Common myeloid progenitor, CD34-positive (primary cell): ENCODE results near the gene EXOC6B.

Source experiments
- CTCF ChIA-PET: fragments of 350-600 bp; sonication (Branson Sonifier 250); formaldehyde crosslinking; loops from one replicate; lab custom pipeline; 2021; ENCODE audit warnings: antibody characterized with exemption; lab: Charles Lee
- POLR2A ChIA-PET: fragments of 350-600 bp; sonication (Branson Sonifier 250); formaldehyde crosslinking; loops from one replicate; lab custom pipeline; 2021; ENCODE audit warnings: antibody characterized with exemption; lab: Charles Lee
- DNase-seq, 3 donors: peaks; one replicate each; pipeline versions ENCODE4 v3.0.0 to v3.0.0-alpha.2; 2013
- H3K27ac ChIP-seq, 2 experiments: 1 replicate in 1 of 2; 2 replicates in 1 of 2; pipeline ENCODE4 v1.7.0; 2013; ENCODE audit warnings: inconsistent platforms in 2 of 2, low read length in 2 of 2, mild to moderate bottlenecking in 2 of 2, low read depth in 1 of 2, moderate library complexity in 1 of 2; ENCODE audit not compliant: severe bottlenecking in 2 of 2, insufficient read depth in 1 of 2, poor library complexity in 1 of 2
- H3K27me3 ChIP-seq, 5 experiments: replicated peaks in 2 of 5; 1 replicate in 3 of 5; 2 replicates in 2 of 5; pipeline versions ENCODE4 v1.6.1 to v1.7.0; 2013; ENCODE audit warnings: low read length in 4 of 5, mild to moderate bottlenecking in 2 of 5, moderate library complexity in 2 of 5, inconsistent platforms in 1 of 5; ENCODE audit not compliant: insufficient read depth in 5 of 5, control insufficient read depth in 4 of 5
- H3K36me3 ChIP-seq, 4 experiments: 1 replicate in 2 of 4; 2 replicates in 2 of 4; pipeline versions ENCODE4 v1.6.1 to v1.7.0; 2013; ENCODE audit warnings: low read length in 3 of 4, control low read depth in 1 of 4, mild to moderate bottlenecking in 1 of 4; ENCODE audit not compliant: control insufficient read depth in 4 of 4, insufficient read depth in 4 of 4
- H3K4me1 ChIP-seq, 4 experiments: 1 replicate in 3 of 4; 2 replicates in 1 of 4; pipeline versions ENCODE4 v1.6.1 to v1.7.1; 2013; ENCODE audit warnings: low read length in 3 of 4, mild to moderate bottlenecking in 3 of 4, control low read depth in 1 of 4, inconsistent platforms in 1 of 4, moderate library complexity in 1 of 4; ENCODE audit not compliant: control insufficient read depth in 4 of 4, insufficient read depth in 4 of 4; ENCODE audit errors: control extremely low read depth in 1 of 4
- H3K4me3 ChIP-seq, 7 experiments: 1 replicate in 4 of 7; 2 replicates in 3 of 7; pipeline versions ENCODE4 v1.5.1 to v1.7.0; 2013; ENCODE audit warnings: mild to moderate bottlenecking in 7 of 7, low read length in 6 of 7, moderate library complexity in 6 of 7, inconsistent platforms in 2 of 7, low read depth in 2 of 7, control low read depth in 1 of 7; ENCODE audit not compliant: insufficient read depth in 4 of 7, control insufficient read depth in 1 of 7; ENCODE audit errors: extremely low read depth in 1 of 7
- H3K9me3 ChIP-seq, 5 experiments: 1 replicate in 4 of 5; 2 replicates in 1 of 5; pipeline versions ENCODE4 v1.6.1 to v1.7.1; 2013; ENCODE audit warnings: low read length in 4 of 5, mild to moderate bottlenecking in 2 of 5, inconsistent platforms in 1 of 5, low read depth in 1 of 5, moderate library complexity in 1 of 5; ENCODE audit not compliant: control insufficient read depth in 4 of 5, insufficient read depth in 2 of 5; ENCODE audit errors: control extremely low read depth in 1 of 5
- WGBS: methylation state at CpG from one replicate; pipeline ENCODE4 v1.1.5; 2013; ENCODE audit not compliant: insufficient coverage; 5-methylcytosine and 5-hydroxymethylcytosine counted together

EXOC6B gene

GRCh38 chr2:72367530-72368225, 458.2 kb downstream of the EXOC6B start:
- POLR2A ChIA-PET: no interaction called here
- CTCF ChIA-PET: no interaction called here
- H3K4me1 ChIP-seq: no peaks in the 10 kb centered on the region
- WGBS: 94% methylated on average over 3 of the region's 5 CpGs
- no peak overlapping the region for H3K27ac ChIP-seq
- DNase-seq: no peak
- H3K36me3 ChIP-seq: no peaks in the 10 kb centered on the region
- no peaks in the 10 kb centered on the region for H3K27me3 ChIP-seq
- no peak overlapping the region for H3K4me3 ChIP-seq
- peaks cover 0 to 7% (median 0%) of the 10 kb centered on the region in 5 experiments for H3K9me3 ChIP-seq

GRCh38 chr2:72363406-72363805, 462.4 kb downstream of the EXOC6B start:
- Histone ChIP-seq H3K4me3 (no peak overlapping the region), H3K27ac (no peak overlapping the region), H3K27me3 (no peaks in the 10 kb centered on the region), H3K9me3 (no peaks in the 10 kb centered on the region), H3K36me3 (no peaks in the 10 kb centered on the region), H3K4me1 (no peaks in the 10 kb centered on the region)
- DNase-seq: no peak
- ChIA-PET CTCF (no interaction called here), POLR2A (no interaction called here)

DNA sequence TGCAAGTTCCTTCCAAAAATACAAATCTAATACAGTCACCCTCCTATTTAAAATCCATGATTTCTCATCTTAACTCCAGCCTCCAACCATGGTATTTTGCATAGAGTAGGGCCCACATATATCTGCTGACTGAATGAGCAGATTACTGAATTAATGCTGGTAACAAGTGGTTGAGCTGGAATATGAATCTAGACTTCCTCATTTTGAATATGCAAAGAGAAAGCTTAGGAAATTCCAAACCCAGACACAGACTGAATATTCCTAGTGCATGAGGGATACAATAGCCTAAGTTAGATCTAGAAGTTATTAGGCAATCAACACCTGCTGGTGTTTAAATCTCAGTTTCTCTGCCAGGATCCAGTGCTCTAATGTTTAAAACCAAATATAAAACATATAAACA, 463.1 kb downstream of the EXOC6B start:
- H3K4me1 ChIP-seq: no peaks in the 10 kb centered on the region
- CTCF ChIA-PET: no interaction called here
- POLR2A ChIA-PET: no interaction called here
- H3K36me3 ChIP-seq: no peaks in the 10 kb centered on the region
- no peak overlapping the region for H3K27ac ChIP-seq
- H3K9me3 ChIP-seq: no peaks in the 10 kb centered on the region
- H3K27me3 ChIP-seq: no peaks in the 10 kb centered on the region
- no peak for DNase-seq
- H3K4me3 ChIP-seq: no peak overlapping the region

- no peaks in the 10 kb centered on the region for H3K27me3 ChIP-seq
- no peaks in the 10 kb centered on the region for H3K36me3 ChIP-seq
- POLR2A ChIA-PET: interaction anchor here (0.7 kb wide), 1 partner anchor 613 kb away, joined by 3 read pairs; no protein-coding TSS in a partner anchor
- DNase-seq: no peak
- H3K4me3 ChIP-seq: no peak overlapping the region
- no peaks in the 10 kb centered on the region for H3K4me1 ChIP-seq
- 100% methylated on average over 1 of the region's 2 CpGs for WGBS
- no peaks in the 10 kb centered on the region for H3K9me3 ChIP-seq
- CTCF ChIA-PET: no interaction called here
- H3K27ac ChIP-seq: no peak overlapping the region
Measured at GRCh38 chr2:72361521-72361920, 464.3 kb downstream of the EXOC6B start.

GRCh38 chr2:72361042-72361441, 464.8 kb downstream of the EXOC6B start:
- no peaks in the 10 kb centered on the region for H3K9me3 ChIP-seq
- CTCF ChIA-PET: interaction anchor here (1.1 kb wide), 1 partner anchor 12 kb away, joined by 3 read pairs; no protein-coding TSS in a partner anchor
- no peak overlapping the region for H3K4me3 ChIP-seq
- H3K4me1 ChIP-seq: no peaks in the 10 kb centered on the region
- H3K36me3 ChIP-seq: no peaks in the 10 kb centered on the region
- no peaks in the 10 kb centered on the region for H3K27me3 ChIP-seq
- no CpG with 5 or more reads among the region's 1 CpG for WGBS
- no peak for DNase-seq
- POLR2A ChIA-PET: interaction anchor here (0.7 kb wide), 1 partner anchor 614 kb away, joined by 3 read pairs; no protein-coding TSS in a partner anchor
- no peak overlapping the region for H3K27ac ChIP-seq

GRCh38 chr2:72350852-72351251, 475.0 kb downstream of the EXOC6B start:
- no peaks in the 10 kb centered on the region for H3K36me3 ChIP-seq
- ChIA-PET POLR2A (no interaction called here), CTCF (no interaction called here)
- no peaks in the 10 kb centered on the region for H3K4me1 ChIP-seq
- no peaks in the 10 kb centered on the region for H3K27me3 ChIP-seq
- H3K9me3 ChIP-seq: peaks cover 0 to 5% (median 0%) of the 10 kb centered on the region in 5 experiments
- 100% methylated on average over 1 of the region's 2 CpGs for WGBS
- no peak overlapping the region for H3K4me3 ChIP-seq
- no peak for DNase-seq
- no peak overlapping the region for H3K27ac ChIP-seq

DNA sequence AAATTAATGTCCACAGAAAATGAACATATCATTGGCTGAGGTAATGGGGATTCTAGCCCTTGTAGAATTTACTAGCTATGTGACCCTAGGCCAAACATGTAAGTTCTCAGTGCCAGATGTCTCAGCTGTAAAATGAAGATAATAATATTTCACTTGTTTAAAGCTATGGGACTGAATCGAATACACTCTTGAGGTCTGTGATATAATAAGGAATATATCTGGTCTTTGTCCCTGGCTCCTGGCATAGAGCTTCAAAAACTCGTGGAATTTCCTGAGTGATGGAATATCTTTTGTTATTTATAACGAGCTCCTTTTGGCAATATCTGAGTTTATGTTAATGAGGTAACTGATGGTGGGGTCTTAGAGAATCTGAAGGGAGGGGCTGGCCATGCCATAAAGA, 476.8 kb downstream of the EXOC6B start:
- Histone ChIP-seq H3K27me3 (no peaks in the 10 kb centered on the region), H3K36me3 (no peaks in the 10 kb centered on the region), H3K4me1 (no peaks in the 10 kb centered on the region), H3K27ac (no peak overlapping the region), H3K4me3 (no peak overlapping the region), H3K9me3 (peaks cover 0 to 12% (median 5%) of the 10 kb centered on the region in 5 experiments)
- ChIA-PET CTCF (interaction anchor here (0.5 to 1.2 kb wide), 2 partner anchors 11 to 697 kb away, joined by 3 to 4 read pairs; no protein-coding TSS in a partner anchor), POLR2A (no interaction called here)
- DNase-seq: no peak
- 94% methylated on average over 3 of the region's 3 CpGs for WGBS
